GM23248 (cell line): Measurements from ENCODE around the gene TEX19. TPM values are rescaled to one million over a fixed set of nuclear protein-coding genes. Genes with fewer than 3 reads are reported as not detected.

Source experiments
- DNase-seq: peaks from one replicate; pipeline ENCODE4 v3.0.0-alpha.2; 2015
- H2AFZ ChIP-seq: fragments of 200-600 bp; sonication (generic); 2 replicates; pipeline ENCODE4 v1.6.1; 2016; ENCODE audit warnings: antibody characterized with exemption
- H3F3A ChIP-seq: fragments of 200-600 bp; sonication (generic); 2 replicates; pipeline ENCODE4 v1.6.1; 2016; ENCODE audit warnings: mild to moderate bottlenecking, antibody characterized with exemption, mixed run types; ENCODE audit not compliant: insufficient read depth
- H3K27ac ChIP-seq: fragments of 200-600 bp; sonication (generic); 2 replicates; pipeline ENCODE4 v1.5.1; 2016; ENCODE audit warnings: mild to moderate bottlenecking
- H3K27me3 ChIP-seq: fragments of 200-600 bp; sonication (generic); replicated peaks from 2 replicates; pipeline ENCODE4 v1.6.1; 2016; ENCODE audit warnings: mild to moderate bottlenecking; ENCODE audit not compliant: insufficient read depth
- H3K36me3 ChIP-seq: fragments of 200-600 bp; sonication (generic); 2 replicates; pipeline ENCODE4 v1.6.1; 2016; ENCODE audit warnings: low read depth, mild to moderate bottlenecking
- H3K4me1 ChIP-seq: fragments of 200-600 bp; sonication (generic); 2 replicates; pipeline ENCODE4 v1.6.1; 2016; ENCODE audit warnings: mild to moderate bottlenecking; ENCODE audit not compliant: insufficient read depth
- H3K4me2 ChIP-seq: fragments of 200-600 bp; sonication (generic); one replicate; pipeline ENCODE4 v1.6.1; 2016; ENCODE audit warnings: mild to moderate bottlenecking; ENCODE audit not compliant: unreplicated experiment
- H3K4me3 ChIP-seq: fragments of 200-600 bp; sonication (generic); 2 replicates; pipeline ENCODE4 v1.5.1; 2016; ENCODE audit warnings: mild to moderate bottlenecking
- H3K79me2 ChIP-seq: fragments of 200-600 bp; sonication (generic); 2 replicates; pipeline ENCODE4 v1.6.1; 2016; ENCODE audit warnings: mild to moderate bottlenecking; ENCODE audit not compliant: insufficient read depth
- H3K9ac ChIP-seq: fragments of 200-600 bp; sonication (generic); 2 replicates; pipeline ENCODE4 v1.6.1; 2016; ENCODE audit warnings: mild to moderate bottlenecking
- H3K9me2 ChIP-seq: fragments of 200-600 bp; sonication (generic); 2 replicates; pipeline ENCODE4 v1.6.1; 2016; ENCODE audit warnings: mixed run types, mild to moderate bottlenecking, moderate library complexity; ENCODE audit not compliant: insufficient read depth
- H3K9me3 ChIP-seq: fragments of 200-600 bp; sonication (generic); one replicate; pipeline ENCODE4 v1.6.1; 2017; ENCODE audit warnings: low read depth
- H4K20me1 ChIP-seq: fragments of 200-600 bp; sonication (generic); 2 replicates; pipeline ENCODE4 v1.6.0; 2016; ENCODE audit not compliant: insufficient read depth
- EZH2 ChIP-seq: fragments of 200-600 bp; sonication (generic); IDR thresholded peaks from 2 replicates; pipeline ENCODE4 v1.6.1; 2018; ENCODE audit warnings: antibody characterized with exemption, mild to moderate bottlenecking; ENCODE audit not compliant: insufficient read depth, poor library complexity, severe bottlenecking
- EZH2phosphoT487 ChIP-seq: fragments of 200-600 bp; sonication (generic); IDR thresholded peaks from 2 replicates; pipeline ENCODE4 v1.6.1; 2018; ENCODE audit warnings: antibody characterized with exemption, moderate library complexity, mild to moderate bottlenecking, low read depth; ENCODE audit not compliant: insufficient read depth
- WGBS, 2 experiments: methylation state at CpG; one replicate each; pipeline ENCODE4 v1.1.6; 2015 to 2017; ENCODE audit warnings: low lambda C conversion rate in 2 of 2, low coverage in 1 of 2; ENCODE audit errors: missing lambda C conversion rate in 2 of 2; 5-methylcytosine and 5-hydroxymethylcytosine counted together
- in situ Hi-C: fragments of 300-500 bp; cut with MboI; formaldehyde crosslinking; loops from 2 replicates; pipeline ENCODE4 v1.15.0; 2020
- polyA plus RNA-seq: library from polyadenylated mRNA; unstranded; fragments of >200 nt; fragmentation: Nextera tagmentation; extraction: Ambion mirVana; gene quantifications from 2 replicates; pipeline ENCODE4 v1.2.1, GENCODE V29; 2016
- total RNA-seq: library from RNA; depleted of rRNA; stranded (reverse); fragments of >200 nt; shearing (Covaris generic); gene quantifications from 2 replicates; pipeline ENCODE4 v1.2.3, GENCODE V29; 2014

The TEX19 gene
- total and polyA plus RNA-seq, 2 experiments from 2014 or later, result not detected

DNA sequence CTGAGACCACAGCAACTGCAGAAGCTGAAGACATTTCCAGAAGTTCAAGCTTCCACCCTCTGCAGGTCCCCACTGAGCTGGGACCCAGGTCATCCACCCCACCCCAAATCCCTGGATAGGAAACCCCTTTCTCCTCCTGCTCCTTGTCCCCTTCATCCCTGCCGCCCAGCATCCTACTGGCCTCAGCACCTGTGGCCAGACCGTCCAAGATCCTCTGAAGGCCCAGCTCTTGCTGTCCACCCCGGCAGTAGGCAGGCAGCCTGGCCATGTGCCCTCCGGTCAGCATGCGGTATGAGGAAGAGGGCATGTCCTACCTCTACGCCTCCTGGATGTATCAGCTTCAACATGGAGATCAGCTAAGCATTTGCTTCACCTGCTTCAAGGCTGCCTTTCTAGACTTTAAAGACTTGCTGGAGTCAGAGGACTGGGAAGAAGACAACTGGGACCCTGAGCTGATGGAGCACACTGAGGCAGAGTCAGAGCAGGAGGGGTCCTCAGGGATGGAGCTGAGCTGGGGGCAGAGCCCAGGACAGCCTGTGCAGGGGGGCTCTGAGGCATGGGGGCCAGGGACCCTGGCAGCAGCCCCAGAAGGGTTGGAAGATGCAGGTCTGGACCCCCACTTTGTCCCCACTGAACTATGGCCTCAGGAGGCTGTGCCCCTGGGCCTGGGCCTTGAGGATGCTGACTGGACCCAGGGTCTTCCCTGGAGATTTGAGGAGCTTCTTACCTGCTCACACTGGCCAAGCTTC, 3.0 kb downstream of the TEX19 start:
- Histone ChIP-seq H3K9ac (no peak overlapping the region), H3K27me3 (no peaks in the 10 kb centered on the region; the same call in 1 of the 2 replicates), H3K79me2 (no peaks in the 10 kb centered on the region), H3K4me3 (no peak overlapping the region), H3K4me2 (no peak overlapping the region), H2AFZ (no peak overlapping the region), H3K9me3 (no peaks in the 10 kb centered on the region), H3K4me1 (no peaks in the 10 kb centered on the region), H3K36me3 (no peaks in the 10 kb centered on the region), H3K27ac (no peak overlapping the region), H3K9me2 (no peaks in the 10 kb centered on the region), H3F3A (no peaks in the 10 kb centered on the region), H4K20me1 (no peaks in the 10 kb centered on the region)
- WGBS, 2 experiments, result 90 to 91% methylated on average over 6 of the region's 6 CpGs
- no peak for TF ChIP-seq EZH2
- TF ChIP-seq EZH2phosphoT487, result no peak
- DNase-seq, result no peak
- in situ Hi-C loops, result no loop called here

DNA sequence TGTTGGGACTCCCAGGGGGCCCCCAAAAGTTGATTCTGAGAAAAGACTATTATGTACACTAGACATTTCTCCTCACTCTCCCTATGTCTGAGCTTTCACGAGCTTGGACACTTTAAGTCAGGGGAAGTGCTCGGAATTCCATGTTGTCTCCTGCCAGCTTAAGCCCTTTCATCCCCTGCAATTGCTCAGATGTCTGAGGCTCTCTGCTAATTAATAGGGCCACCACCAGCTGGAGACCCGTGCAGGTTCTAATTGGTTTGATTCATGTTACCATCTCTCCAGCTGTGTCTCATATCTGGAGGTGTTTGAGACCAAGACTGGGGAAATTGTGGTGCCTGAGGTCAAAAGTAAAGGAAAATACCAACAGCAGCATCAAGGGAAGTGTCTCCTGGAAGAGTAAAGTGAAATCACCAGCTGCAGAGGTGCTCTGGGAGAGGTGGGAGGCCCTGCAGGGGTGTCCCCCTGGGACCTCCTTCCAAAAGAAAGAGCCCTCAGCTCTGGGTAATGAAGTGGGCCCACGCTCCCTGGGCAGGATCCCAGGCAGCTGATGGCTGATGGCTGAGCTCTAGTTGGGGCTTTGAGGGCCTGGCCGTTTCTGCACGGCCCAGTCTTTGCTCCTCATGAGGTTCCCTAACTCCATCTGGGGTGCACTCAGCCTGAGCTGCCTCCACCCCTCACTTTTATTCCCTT, 6.7 kb downstream of the TEX19 start:
- Histone ChIP-seq H3K9me2 (no peaks in the 10 kb centered on the region), H2AFZ (no peak overlapping the region), H3F3A (no peaks in the 10 kb centered on the region), H3K4me2 (no peak overlapping the region), H3K9ac (no peak overlapping the region), H3K4me3 (no peak overlapping the region), H4K20me1 (no peaks in the 10 kb centered on the region), H3K79me2 (no peaks in the 10 kb centered on the region), H3K27me3 (peaks cover 8% of the 10 kb centered on the region), H3K27ac (no peak overlapping the region), H3K36me3 (no peaks in the 10 kb centered on the region), H3K4me1 (no peaks in the 10 kb centered on the region), H3K9me3 (no peaks in the 10 kb centered on the region)
- DNase-seq, result no peak
- TF ChIP-seq EZH2 (no peak), EZH2phosphoT487 (no peak)
- WGBS, 2 experiments, result 68 to 70% methylated on average over 6 of the region's 6 CpGs
- in situ Hi-C loops, result no loop called here

DNA sequence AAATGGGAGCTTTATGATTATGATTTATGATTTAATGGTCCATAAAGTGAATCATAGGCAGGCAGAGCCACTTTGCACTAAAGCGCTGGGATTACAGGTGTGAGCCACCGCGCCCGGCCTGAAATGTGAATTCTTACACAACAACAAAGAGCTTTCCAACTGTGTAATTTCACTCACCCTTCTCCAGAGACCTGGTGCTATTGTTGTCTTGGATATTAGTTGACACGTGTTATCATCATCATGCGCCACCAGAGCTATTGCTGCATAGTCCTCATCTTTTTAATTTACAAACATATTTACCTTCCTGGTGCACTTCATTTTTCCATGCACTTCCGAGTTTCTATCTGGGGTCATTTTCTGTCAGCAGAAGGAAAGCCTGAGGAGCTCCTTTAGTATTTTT, 7.7 kb downstream of the TEX19 start:
- H3K9me2 ChIP-seq, result no peaks in the 10 kb centered on the region
- no peaks in the 10 kb centered on the region for H3K36me3 ChIP-seq
- no peak overlapping the region for H3K4me2 ChIP-seq
- no peak overlapping the region for H3K4me3 ChIP-seq
- H3K79me2 ChIP-seq, result no peaks in the 10 kb centered on the region
- WGBS, 2 experiments, result 83% methylated on average over 7 of the region's 7 CpGs
- DNase-seq, result no peak
- H3K4me1 ChIP-seq, result no peaks in the 10 kb centered on the region
- no peak for TF ChIP-seq EZH2
- TF ChIP-seq EZH2phosphoT487, result no peak
- H3K27me3 ChIP-seq, result peaks cover 16% of the 10 kb centered on the region
- no peak overlapping the region for H2AFZ ChIP-seq
- no peaks in the 10 kb centered on the region for H4K20me1 ChIP-seq
- in situ Hi-C loops, result no loop called here
- no peak overlapping the region for H3K27ac ChIP-seq
- no peak overlapping the region for H3K9ac ChIP-seq
- H3K9me3 ChIP-seq, result no peaks in the 10 kb centered on the region
- H3F3A ChIP-seq, result no peaks in the 10 kb centered on the region

GRCh38 chr17:82367724-82368524, 8.9 kb downstream of the TEX19 start:
- Histone ChIP-seq H3K27ac (no peak overlapping the region), H3K4me3 (no peak overlapping the region), H3K9me2 (no peaks in the 10 kb centered on the region), H3K9ac (no peak overlapping the region), H3K4me1 (no peaks in the 10 kb centered on the region), H3F3A (no peaks in the 10 kb centered on the region), H3K4me2 (no peak overlapping the region), H3K79me2 (no peaks in the 10 kb centered on the region), H3K9me3 (no peaks in the 10 kb centered on the region), H2AFZ (no peak overlapping the region), H3K27me3 (peaks cover 25% of the 10 kb centered on the region), H4K20me1 (no peaks in the 10 kb centered on the region), H3K36me3 (no peaks in the 10 kb centered on the region)
- DNase-seq, result no peak
- in situ Hi-C loops, result no loop called here
- no peak for TF ChIP-seq EZH2
- TF ChIP-seq EZH2phosphoT487, result no peak
- 78 to 83% methylated on average over 14 of the region's 14 CpGs for WGBS, 2 experiments
